K562 (cell line): ENCODE measurements around the gene KDM2A. TPM values are rescaled to one million over a fixed set of nuclear protein-coding genes. Genes with fewer than 3 reads are reported as not detected.
A peak's percentile ranks its signal among the peaks of the same experiment; 100 is the strongest.

Experiments used
- ASH1L ChIP-seq: fragments of 450-650 bp; IDR thresholded peaks from 2 replicates; pipeline ENCODE4 v1.6.1; 2018; ENCODE audit warnings: borderline replicate concordance, mild to moderate bottlenecking, low read depth; ENCODE audit not compliant: partially characterized antibody
- CTCFL ChIP-seq: IDR thresholded peaks from 2 replicates; pipeline ENCODE4 v1.6.1; 2011; ENCODE audit warnings: borderline replicate concordance, low read depth, mild to moderate bottlenecking, moderate library complexity, low read length; ENCODE audit not compliant: insufficient read depth, poor library complexity, severe bottlenecking
- ESRRA ChIP-seq: fragments of 450-650 bp; IDR thresholded peaks from 2 replicates; pipeline ENCODE4 v1.6.1; 2014; ENCODE audit warnings: low read depth, mild to moderate bottlenecking, moderate library complexity, borderline replicate concordance
- FOXK2 ChIP-seq, 2 experiments: fragments of 450-650 bp; IDR thresholded peaks in 1 of 2; conservative IDR thresholded peaks in 1 of 2; 2 replicates each; pipeline ENCODE4 v1.6.1; 2016; ENCODE audit warnings: low read depth in 2 of 2, mild to moderate bottlenecking in 1 of 2
- MTA3 ChIP-seq: fragments of 450-650 bp; formaldehyde crosslinking; IDR thresholded peaks from 2 replicates; pipeline ENCODE4 v1.6.1; 2017; ENCODE audit warnings: mild to moderate bottlenecking, borderline replicate concordance
- PKNOX1 ChIP-seq: fragments of 450-650 bp; IDR thresholded peaks from 2 replicates; pipeline ENCODE4 v1.6.1; 2016
- REST ChIP-seq, 2 experiments: fragments of 450-650 bp; formaldehyde crosslinking in 1 of 2; IDR thresholded peaks; 2 replicates each; pipeline versions ENCODE4 v1.4.0 to v1.6.1; 2014 to 2020; ENCODE audit warnings: mild to moderate bottlenecking in 2 of 2, borderline replicate concordance in 1 of 2, low read depth in 1 of 2
- TEAD4 ChIP-seq, 2 experiments: sonication (generic) in 1 of 2; formaldehyde crosslinking in 1 of 2; IDR thresholded peaks; 2 replicates each; pipeline versions ENCODE4 v1.6.1 to v1.8.0; 2012 to 2022; ENCODE audit warnings: borderline replicate concordance in 1 of 2, inconsistent platforms in 1 of 2, low read length in 1 of 2, mild to moderate bottlenecking in 1 of 2, missing genetic modification reagents in 1 of 2
- ZNF644 ChIP-seq: fragments of 200-800 bp; sonication (Bioruptor generic); IDR thresholded peaks from 2 replicates; pipeline ENCODE4 v1.6.1; 2016; ENCODE audit warnings: low read depth, missing genetic modification characterization, missing compliant biosample characterization
- polyA plus RNA-seq, 8 experiments: library from polyadenylated mRNA; depleted of rRNA in 4 of 8; stranded (reverse) in 5 of 8; unstranded in 3 of 8; fragments of >200 nt; fragmentation: Nextera tagmentation in 2 of 8; fragmentation: Illumina TruSeq in 1 of 8; extraction: Ambion mirVana in 2 of 8; extraction: Trizol in 1 of 8; gene quantifications; 2 replicates each; pipeline versions ENCODE4 v1.2.1 to v1.2.3, GENCODE V29; 2011 to 2014; ENCODE audit warnings: inconsistent platforms in 1 of 8, missing spikeins in 1 of 8
- total RNA-seq, 7 experiments: library from RNA; depleted of rRNA in 6 of 7; stranded (reverse); fragments of >200 nt in 6 of 7; fragmentation: Illumina TruSeq in 2 of 7; extraction: Trizol in 2 of 7; gene quantifications; 2 replicates each; pipeline versions ENCODE4 v1.2.1 to v1.2.3, GENCODE V29; 2011 to 2021; ENCODE audit warnings: low replicate concordance in 1 of 7
- TF ChIP-seq, protein P1 (sequence below): fragments of 450-650 bp; formaldehyde crosslinking; IDR thresholded peaks from 2 replicates; pipeline ENCODE4 v1.4.0; 2020; ENCODE audit warnings: mild to moderate bottlenecking, moderate library complexity

The KDM2A gene
- total and polyA plus RNA-seq, 9 of the 15 experiments (the other 6 are each of a cell fraction or from before 2014, with no cell fraction given), result 5.0 to 39.3 (median 21.3) TPM

GRCh38 chr11:67262731-67263675, 143.9 kb downstream of the KDM2A start (continued):
- TF ChIP-seq REST (IDR thresholded peaks at IDR 0.05; ENCODE audit: borderline replicate concordance) (peak; percentile 61; the same call in 1 of the 2 replicates), REST (CRISPR knock-in tag; IDR thresholded peaks at IDR 0.05; ENCODE audit: low read depth) (no peak), PKNOX1 (peak; percentile 68), ASH1L (peak; percentile 50), CTCFL (peak; percentile 93), TEAD4 (IDR thresholded peaks at IDR 0.05; ENCODE audit: low read length) (peak; percentile 43; the same call in 1 of the 2 replicates), TEAD4 (CRISPR knock-in tag; IDR thresholded peaks at IDR 0.05; ENCODE audit: borderline replicate concordance) (no peak), ZNF644 (no peak), FOXK2 (conservative IDR thresholded peaks at IDR 0.05 in 1 of 2, IDR thresholded peaks at IDR 0.05 in 1 of 2; ENCODE audit: low read depth in 2 of 2) (0 out of 4 replicates have a peak, but pooled peaks of 1 of the 2 experiments have one; percentile 26), ESRRA (peak; percentile 43; the same call in 1 of the 2 replicates), MTA3 (peak; percentile 68; the same call in 1 of the 2 replicates)
- TF ChIP-seq, protein P1, sequence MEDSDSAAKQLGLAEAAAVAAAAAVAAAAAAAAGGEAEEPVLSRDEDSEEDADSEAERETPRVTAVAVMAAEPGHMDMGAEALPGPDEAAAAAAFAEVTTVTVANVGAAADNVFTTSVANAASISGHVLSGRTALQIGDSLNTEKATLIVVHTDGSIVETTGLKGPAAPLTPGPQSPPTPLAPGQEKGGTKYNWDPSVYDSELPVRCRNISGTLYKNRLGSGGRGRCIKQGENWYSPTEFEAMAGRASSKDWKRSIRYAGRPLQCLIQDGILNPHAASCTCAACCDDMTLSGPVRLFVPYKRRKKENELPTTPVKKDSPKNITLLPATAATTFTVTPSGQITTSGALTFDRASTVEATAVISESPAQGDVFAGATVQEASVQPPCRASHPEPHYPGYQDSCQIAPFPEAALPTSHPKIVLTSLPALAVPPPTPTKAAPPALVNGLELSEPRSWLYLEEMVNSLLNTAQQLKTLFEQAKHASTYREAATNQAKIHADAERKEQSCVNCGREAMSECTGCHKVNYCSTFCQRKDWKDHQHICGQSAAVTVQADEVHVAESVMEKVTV (CRISPR knock-in tag), result peak; percentile 56; the same call in 1 of the 2 replicates
